ENCODE measurements around the gene FGFR3. TPM values are rescaled to one million over a fixed set of nuclear protein-coding genes. Genes with fewer than 3 reads are reported as not detected.

FGFR3 gene
- total RNA-seq, 4 donors from 2014 or later: 56.2 to 209 (median 110) TPM

DNA sequence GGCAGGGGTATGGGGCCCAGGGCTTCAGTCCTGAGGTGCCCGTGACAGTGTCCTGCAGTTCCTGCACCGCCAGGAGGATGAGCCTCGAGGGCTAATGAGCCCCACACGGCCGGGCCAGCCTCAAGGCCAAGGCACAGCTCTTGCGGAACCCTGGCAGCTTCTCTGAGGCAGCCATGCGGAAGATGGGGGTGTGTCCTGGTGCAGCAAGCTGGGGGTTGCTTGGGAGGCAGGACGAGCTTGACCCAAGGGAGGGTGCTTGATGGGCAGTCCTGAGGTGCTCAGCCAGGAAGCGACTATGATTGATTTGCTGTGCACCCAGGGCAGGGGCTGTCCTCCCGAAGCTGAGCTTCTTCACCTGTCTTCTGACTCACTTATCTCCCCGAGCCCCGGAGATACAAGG, 9.1 kb upstream of the FGFR3 start:
- no peak overlapping the region for H3K27ac ChIP-seq
- H3K9me3 ChIP-seq: no peaks in the 10 kb centered on the region
- H3K27me3 ChIP-seq: peaks cover 9% of the 10 kb centered on the region
- no peaks in the 10 kb centered on the region for H3K36me3 ChIP-seq
- H3K4me3 ChIP-seq: no peak overlapping the region
- intact Hi-C loops (cut with DNase I; ENCODE audit: low total_unique reads) (no loop called here), in situ Hi-C loops (cut with MboI; ENCODE audit: low pct_ligation_motif_present in 1 of 4, low pct_unique_long_range_greater_than_20kb in 1 of 4, low sequenced_read_pairs in 3 of 4) (no loop called here)
- TF ChIP-seq POLR2A (IDR thresholded peaks at IDR 0.05) (no peak), POLR2AphosphoS5 (IDR thresholded peaks at IDR 0.05) (no peak), EP300 (IDR thresholded peaks at IDR 0.05; ENCODE audit: low read depth) (no peak)
- TF ChIP-seq, protein P1, sequence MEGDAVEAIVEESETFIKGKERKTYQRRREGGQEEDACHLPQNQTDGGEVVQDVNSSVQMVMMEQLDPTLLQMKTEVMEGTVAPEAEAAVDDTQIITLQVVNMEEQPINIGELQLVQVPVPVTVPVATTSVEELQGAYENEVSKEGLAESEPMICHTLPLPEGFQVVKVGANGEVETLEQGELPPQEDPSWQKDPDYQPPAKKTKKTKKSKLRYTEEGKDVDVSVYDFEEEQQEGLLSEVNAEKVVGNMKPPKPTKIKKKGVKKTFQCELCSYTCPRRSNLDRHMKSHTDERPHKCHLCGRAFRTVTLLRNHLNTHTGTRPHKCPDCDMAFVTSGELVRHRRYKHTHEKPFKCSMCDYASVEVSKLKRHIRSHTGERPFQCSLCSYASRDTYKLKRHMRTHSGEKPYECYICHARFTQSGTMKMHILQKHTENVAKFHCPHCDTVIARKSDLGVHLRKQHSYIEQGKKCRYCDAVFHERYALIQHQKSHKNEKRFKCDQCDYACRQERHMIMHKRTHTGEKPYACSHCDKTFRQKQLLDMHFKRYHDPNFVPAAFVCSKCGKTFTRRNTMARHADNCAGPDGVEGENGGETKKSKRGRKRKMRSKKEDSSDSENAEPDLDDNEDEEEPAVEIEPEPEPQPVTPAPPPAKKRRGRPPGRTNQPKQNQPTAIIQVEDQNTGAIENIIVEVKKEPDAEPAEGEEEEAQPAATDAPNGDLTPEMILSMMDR (IDR thresholded peaks at IDR 0.05): no peak
- H3K4me1 ChIP-seq: peaks cover 0 to 8% (median 4%) of the 10 kb centered on the region in 4 donors
- no peak for DNase-seq
- WGBS, 2 donors (ENCODE audit: low coverage in 1 of 2): 65% methylated on average over 9 of the region's 12 CpGs; no CpG with 5 or more reads in 1 of the 2 donors

DNA sequence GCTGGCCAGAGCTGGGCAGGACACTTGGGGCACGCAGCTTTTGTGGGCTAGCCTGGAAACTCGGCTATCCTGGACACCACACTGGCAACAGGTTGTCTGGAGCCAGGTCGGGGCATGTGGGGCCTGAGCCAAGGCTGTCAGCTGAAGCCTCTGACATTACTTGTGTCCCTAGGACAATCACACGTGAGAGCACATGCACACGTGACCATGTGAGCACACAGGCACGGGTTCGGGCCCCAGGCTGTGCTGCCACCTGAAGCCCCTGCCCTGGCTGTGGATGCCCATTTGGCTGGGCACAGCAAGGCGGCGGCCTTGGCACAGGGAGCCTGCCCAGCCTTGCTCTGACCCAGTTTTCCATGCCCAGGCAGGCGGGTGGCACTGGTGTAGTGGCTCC, 8.7 kb upstream of the FGFR3 start:
- no peaks in the 10 kb centered on the region for H3K36me3 ChIP-seq
- WGBS, 2 donors (ENCODE audit: low coverage in 1 of 2): 79% methylated on average over 10 of the region's 10 CpGs; no CpG with 5 or more reads in 1 of the 2 donors
- H3K27ac ChIP-seq: no peak overlapping the region
- H3K9me3 ChIP-seq: no peaks in the 10 kb centered on the region
- intact Hi-C loops (cut with DNase I; ENCODE audit: low total_unique reads): no loop called here
- DNase-seq: no peak
- TF ChIP-seq EP300 (IDR thresholded peaks at IDR 0.05; ENCODE audit: low read depth): no peak
- TF ChIP-seq POLR2A (IDR thresholded peaks at IDR 0.05): no peak
- TF ChIP-seq, protein P1 (IDR thresholded peaks at IDR 0.05): no peak
- TF ChIP-seq POLR2AphosphoS5 (IDR thresholded peaks at IDR 0.05): no peak
- in situ Hi-C loops (cut with MboI; ENCODE audit: low pct_ligation_motif_present in 1 of 4, low pct_unique_long_range_greater_than_20kb in 1 of 4, low sequenced_read_pairs in 3 of 4): no loop called here
- H3K4me1 ChIP-seq: peaks cover 0 to 8% (median 4%) of the 10 kb centered on the region in 4 donors
- no peak overlapping the region for H3K4me3 ChIP-seq
- peaks cover 9% of the 10 kb centered on the region for H3K27me3 ChIP-seq

DNA sequence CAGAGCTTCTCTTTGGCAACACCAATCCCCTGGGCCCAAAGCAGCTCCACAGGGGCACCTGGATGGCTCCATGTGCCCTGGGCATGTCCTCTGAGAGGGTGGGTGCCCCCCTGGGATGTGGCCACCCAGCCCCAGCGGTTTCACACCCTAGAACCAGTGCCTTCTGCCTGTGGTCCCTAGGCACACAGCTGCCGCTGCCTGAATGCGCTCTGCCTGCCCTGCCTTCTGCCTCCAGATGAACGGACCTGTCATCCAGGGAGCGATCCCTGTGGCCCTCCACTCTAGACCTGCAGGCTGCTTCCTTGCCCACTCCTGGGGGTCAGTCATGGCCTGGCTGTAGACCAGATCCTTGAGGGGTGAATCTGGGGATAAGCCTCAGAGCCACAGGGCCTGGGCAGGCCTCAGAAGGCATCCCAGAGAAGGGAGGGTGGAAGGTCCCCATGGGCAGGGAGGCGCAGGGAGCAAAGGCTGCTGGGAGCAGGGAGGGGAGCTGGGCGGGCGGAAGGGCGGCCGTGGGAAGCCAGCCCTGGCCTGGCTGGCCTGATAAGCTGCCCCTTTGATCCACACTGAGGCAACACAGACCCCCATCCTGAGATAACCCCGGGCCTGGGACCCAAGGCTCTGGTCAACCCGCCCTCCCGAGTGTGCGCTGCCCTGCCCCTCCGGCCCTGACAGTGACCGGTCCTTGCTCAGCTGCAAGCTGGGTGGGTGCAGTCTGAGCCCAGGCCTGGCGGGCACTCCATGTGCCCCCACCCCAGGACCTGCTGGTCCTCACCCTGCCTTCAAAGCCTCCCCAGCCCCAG, 8.1 kb upstream of the FGFR3 start:
- intact Hi-C loops (cut with DNase I; ENCODE audit: low total_unique reads): no loop called here
- no peaks in the 10 kb centered on the region for H3K36me3 ChIP-seq
- H3K4me3 ChIP-seq: no peak overlapping the region
- H3K27ac ChIP-seq: no peak overlapping the region
- H3K27me3 ChIP-seq: peaks cover 9% of the 10 kb centered on the region
- 63% methylated on average over 14 of the region's 17 CpGs; no CpG with 5 or more reads in 1 of the 2 donors for WGBS, 2 donors (ENCODE audit: low coverage in 1 of 2)
- TF ChIP-seq POLR2AphosphoS5 (IDR thresholded peaks at IDR 0.05) (no peak), EP300 (IDR thresholded peaks at IDR 0.05; ENCODE audit: low read depth) (no peak), POLR2A (IDR thresholded peaks at IDR 0.05) (no peak)
- TF ChIP-seq, protein P1 (IDR thresholded peaks at IDR 0.05): no peak
- DNase-seq: no peak
- H3K4me1 ChIP-seq: peaks cover 0 to 8% (median 4%) of the 10 kb centered on the region in 4 donors
- in situ Hi-C loops (cut with MboI; ENCODE audit: low pct_ligation_motif_present in 1 of 4, low pct_unique_long_range_greater_than_20kb in 1 of 4, low sequenced_read_pairs in 3 of 4): no loop called here
- H3K9me3 ChIP-seq: no peaks in the 10 kb centered on the region

DNA sequence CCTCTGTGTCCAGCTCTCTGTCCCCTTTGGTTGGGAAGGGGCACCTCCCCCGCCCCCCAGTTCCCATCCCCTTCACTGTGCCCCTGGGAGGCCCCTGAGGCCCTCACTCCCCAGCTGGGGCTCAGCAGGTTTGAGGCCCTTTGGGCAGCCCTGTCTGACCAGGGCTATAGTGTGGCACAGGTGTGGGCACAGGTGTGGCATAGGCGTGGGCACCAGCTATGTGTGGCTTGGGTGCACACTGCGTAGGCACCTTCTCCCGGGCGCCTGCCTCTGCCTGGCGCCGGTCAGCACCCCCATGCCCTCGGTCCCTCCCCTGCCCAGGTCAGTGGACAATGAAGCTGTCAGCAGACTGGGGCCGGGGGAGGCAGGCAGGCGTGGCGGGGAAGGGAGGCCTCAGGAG, 7.5 kb upstream of the FGFR3 start:
- intact Hi-C loops (cut with DNase I; ENCODE audit: low total_unique reads): no loop called here
- in situ Hi-C loops (cut with MboI; ENCODE audit: low pct_ligation_motif_present in 1 of 4, low pct_unique_long_range_greater_than_20kb in 1 of 4, low sequenced_read_pairs in 3 of 4): no loop called here
- WGBS, 2 donors (ENCODE audit: low coverage in 1 of 2): 69% methylated on average over 11 of the region's 11 CpGs; no CpG with 5 or more reads in 1 of the 2 donors

More for the DNA sequence above, 7.5 kb upstream of the FGFR3 start:
- no peaks in the 10 kb centered on the region for H3K36me3 ChIP-seq
- H3K9me3 ChIP-seq: no peaks in the 10 kb centered on the region
- no peak overlapping the region for H3K27ac ChIP-seq
- no peak for DNase-seq
- H3K27me3 ChIP-seq: peaks cover 9% of the 10 kb centered on the region
- peaks cover 0 to 8% (median 4%) of the 10 kb centered on the region in 4 donors for H3K4me1 ChIP-seq
- H3K4me3 ChIP-seq: no peak overlapping the region
- TF ChIP-seq, protein P1 (IDR thresholded peaks at IDR 0.05): no peak
- TF ChIP-seq POLR2AphosphoS5 (IDR thresholded peaks at IDR 0.05): no peak
- no peak for TF ChIP-seq EP300 (IDR thresholded peaks at IDR 0.05; ENCODE audit: low read depth)
- TF ChIP-seq POLR2A (IDR thresholded peaks at IDR 0.05): no peak
